ENCODE data around the gene PDIA3.

GRCh38 chr15:43792761-43793476 is 46.7 kb downstream of the PDIA3 start:
- TF ChIP-seq CTCF (IDR thresholded peaks at IDR 0.05) = peak in 3 of 7 experiments; percentile 2 to 18 (median 11)
- peak in 1 of 3 donors; percentile 15 for TF ChIP-seq POLR2A (IDR thresholded peaks at IDR 0.05)
